Measurements from ENCODE around the gene LRRC17. TPM values are rescaled to one million over a fixed set of nuclear protein-coding genes. Genes with fewer than 3 reads are reported as not detected.

Gene LRRC17
- total RNA-seq, 1 experiment from 2014 or later, result 0.11 TPM

GRCh38 chr7:102925976-102926782 lies 13.4 kb downstream of the LRRC17 start:
- Histone ChIP-seq H3K9ac (ENCODE audit: low read length) (no peak overlapping the region), H2AFZ (ENCODE audit: low read length) (no peak overlapping the region), H3K27me3 (ENCODE audit: low read length) (no peaks in the 10 kb centered on the region), H3K4me1 (ENCODE audit: insufficient read depth, low read length) (peaks cover 14% of the 10 kb centered on the region; the same call in 1 of the 2 replicates), H3K4me2 (ENCODE audit: low read length) (no peak overlapping the region), H3F3A (ENCODE audit: low read length, unreplicated experiment) (no peaks in the 10 kb centered on the region), H3K79me2 (ENCODE audit: low read length) (no peaks in the 10 kb centered on the region), H4K20me1 (ENCODE audit: low read length) (no peaks in the 10 kb centered on the region), H3K4me3 (ENCODE audit: low read length) (no peak overlapping the region), H3K9me2 (replicated peaks; ENCODE audit: low read length) (no peaks in the 10 kb centered on the region), H3K9me3 (ENCODE audit: low read length) (no peaks in the 10 kb centered on the region), H3K36me3 (ENCODE audit: low read depth, low read length) (no peaks in the 10 kb centered on the region), H3K27ac (ENCODE audit: low read length) (no peak overlapping the region)
- DNase-seq (peak; percentile 12), ATAC-seq (no peak)
- intact Hi-C loops (cut with micrococcal nuclease), result loop anchor here (2.0 to 5.0 kb wide), 2 partner anchors 25 to 34 kb away; no protein-coding TSS in a partner anchor
- POLR2A ChIA-PET (ENCODE audit: unreplicated experiment), result no interaction called here
- CTCF ChIA-PET, result interaction anchor here (0.6 kb wide), 1 partner anchor 136 kb away, joined by 3 read pairs; no protein-coding TSS in a partner anchor
- no TSS peak for BruUV-seq (replicated peaks)
- TF ChIP-seq EZH2 (IDR thresholded peaks at IDR 0.05; ENCODE audit: low read length, unreplicated experiment) (no peak), EZH2phosphoT487 (IDR thresholded peaks at IDR 0.05; ENCODE audit: borderline replicate concordance, low read length) (no peak), CTCF (conservative IDR thresholded peaks at IDR 0.05; ENCODE audit: low read depth, low read length) (no peak)

GRCh38 chr7:102926783-102927140 lies 14.0 kb downstream of the LRRC17 start:
- no TSS peak for BruUV-seq (replicated peaks)
- Histone ChIP-seq H3K27me3 (ENCODE audit: low read length) (no peaks in the 10 kb centered on the region), H3K9me2 (replicated peaks; ENCODE audit: low read length) (no peaks in the 10 kb centered on the region), H3K4me2 (ENCODE audit: low read length) (0 out of 2 replicates have a peak overlapping the region, but pooled peaks have one; percentile 6), H4K20me1 (ENCODE audit: low read length) (no peaks in the 10 kb centered on the region), H2AFZ (ENCODE audit: low read length) (no peak overlapping the region), H3K27ac (ENCODE audit: low read length) (no peak overlapping the region), H3K36me3 (ENCODE audit: low read depth, low read length) (no peaks in the 10 kb centered on the region), H3F3A (ENCODE audit: low read length, unreplicated experiment) (no peaks in the 10 kb centered on the region), H3K79me2 (ENCODE audit: low read length) (no peaks in the 10 kb centered on the region), H3K4me3 (ENCODE audit: low read length) (no peak overlapping the region), H3K9ac (ENCODE audit: low read length) (no peak overlapping the region), H3K4me1 (ENCODE audit: insufficient read depth, low read length) (peaks cover 14% of the 10 kb centered on the region; the same call in 1 of the 2 replicates), H3K9me3 (ENCODE audit: low read length) (no peaks in the 10 kb centered on the region)
- ATAC-seq (no peak), DNase-seq (no peak)
- POLR2A ChIA-PET (ENCODE audit: unreplicated experiment), result no interaction called here
- CTCF ChIA-PET, result no interaction called here
- intact Hi-C loops (cut with micrococcal nuclease), result loop anchor here (2.0 to 5.0 kb wide), 2 partner anchors 26 to 34 kb away; no protein-coding TSS in a partner anchor
- TF ChIP-seq EZH2 (IDR thresholded peaks at IDR 0.05; ENCODE audit: low read length, unreplicated experiment) (no peak), CTCF (conservative IDR thresholded peaks at IDR 0.05; ENCODE audit: low read depth, low read length) (no peak), EZH2phosphoT487 (IDR thresholded peaks at IDR 0.05; ENCODE audit: borderline replicate concordance, low read length) (no peak)
